H1 (cell line): ENCODE measurements around the gene DOCK6. TPM values are rescaled to one million over a fixed set of nuclear protein-coding genes. Genes with fewer than 3 reads are reported as not detected.

Experiments
- polyA plus RNA-seq, 7 experiments: library from polyadenylated mRNA; depleted of rRNA in 3 of 7; stranded (reverse) in 5 of 7; unstranded in 2 of 7; fragments of >200 nt in 5 of 7; fragments of 200-250 nt in 2 of 7; gene quantifications; 1 replicate in 5 of 7; 2 replicates in 1 of 7; 4 replicates in 1 of 7; pipeline versions ENCODE4 v1.2.1 to v1.2.3, GENCODE V29; 2011 to 2013; ENCODE audit warnings: missing spikeins in 2 of 7, mixed read lengths in 2 of 7
- total RNA-seq: library from RNA; stranded (reverse); fragmentation: NEBNext Ultra II Directional; extraction: Animal tissue kit (Norgen Biotek cat#: 25700); gene quantifications from 2 replicates; pipeline ENCODE4 v1.2.1, GENCODE V29; 2021

Gene DOCK6
- total and polyA plus RNA-seq, 2 of the 8 experiments (the other 6 are each of a cell fraction or from before 2014, with no cell fraction given), result 25.5 to 54.7 TPM

Other genes with a start within 250 kb of the DOCK6 start
- 118 and 119 TPM in 2 replicates for gene LDLR, start 173.1 kb downstream of the DOCK6 start, total RNA-seq
- 70.1 and 85.9 TPM in 2 replicates for gene LDLR, start 173.1 kb downstream of the DOCK6 start, polyA plus RNA-seq (2011; rRNA removed)
- gene SPC24, start 106.7 kb downstream of the DOCK6 start, total RNA-seq, result 42.4 and 49.9 TPM in 2 replicates
- gene SPC24, start 106.7 kb downstream of the DOCK6 start, polyA plus RNA-seq (2011; rRNA removed), result 17.7 and 18.0 TPM in 2 replicates
- 42.3 and 47.9 TPM in 2 replicates for gene KANK2, start 65.0 kb downstream of the DOCK6 start, total RNA-seq
- 25.2 and 47.7 TPM in 2 replicates for gene KANK2, start 65.0 kb downstream of the DOCK6 start, polyA plus RNA-seq (2011; rRNA removed)
- not detected in 2 replicates for gene ANGPTL8, start 22.9 kb downstream of the DOCK6 start, total RNA-seq
- not detected in 2 replicates for gene ANGPTL8, start 22.9 kb downstream of the DOCK6 start, polyA plus RNA-seq (2011; rRNA removed)
- not detected in 2 replicates for gene TSPAN16, start 33.6 kb upstream of the DOCK6 start, total RNA-seq
- not detected in 2 replicates for gene TSPAN16, start 33.6 kb upstream of the DOCK6 start, polyA plus RNA-seq (2011; rRNA removed)
- gene RAB3D, start 77.1 kb upstream of the DOCK6 start, total RNA-seq, result 23.8 and 24.4 TPM in 2 replicates
- 17.8 and 23.3 TPM in 2 replicates for gene RAB3D, start 77.1 kb upstream of the DOCK6 start, polyA plus RNA-seq (2011; rRNA removed)
- 73.5 and 78.2 TPM in 2 replicates for gene TMEM205, start 83.7 kb upstream of the DOCK6 start, total RNA-seq
- 423 and 441 TPM in 2 replicates for gene TMEM205, start 83.7 kb upstream of the DOCK6 start, polyA plus RNA-seq (2011; rRNA removed)
- gene CCDC159, start 84.0 kb upstream of the DOCK6 start, total RNA-seq, result 4.0 and 5.5 TPM in 2 replicates
- gene CCDC159, start 84.0 kb upstream of the DOCK6 start, polyA plus RNA-seq (2011; rRNA removed), result 5.4 and 7.1 TPM in 2 replicates
- 9.5 and 11.7 TPM in 2 replicates for gene PLPPR2, start 92.9 kb upstream of the DOCK6 start, total RNA-seq
- 7.2 and 14.9 TPM in 2 replicates for gene PLPPR2, start 92.9 kb upstream of the DOCK6 start, polyA plus RNA-seq (2011; rRNA removed)
- gene SWSAP1, start 112.1 kb upstream of the DOCK6 start, total RNA-seq, result 3.1 and 3.2 TPM in 2 replicates
- 5.1 and 5.2 TPM in 2 replicates for gene SWSAP1, start 112.1 kb upstream of the DOCK6 start, polyA plus RNA-seq (2011; rRNA removed)
- gene EPOR, start 121.8 kb upstream of the DOCK6 start, total RNA-seq, result 13.1 and 13.9 TPM in 2 replicates
- 23.4 and 32.3 TPM in 2 replicates for gene EPOR, start 121.8 kb upstream of the DOCK6 start, polyA plus RNA-seq (2011; rRNA removed)
- gene RGL3, start 156.8 kb upstream of the DOCK6 start, total RNA-seq, result 40.9 and 47.8 TPM in 2 replicates
- gene RGL3, start 156.8 kb upstream of the DOCK6 start, polyA plus RNA-seq (2011; rRNA removed), result 36.9 and 78.7 TPM in 2 replicates
- 1.6 and 2.2 TPM in 2 replicates for gene ODAD3, start 172.6 kb upstream of the DOCK6 start, total RNA-seq
- 2.1 and 4.4 TPM in 2 replicates for gene ODAD3, start 172.6 kb upstream of the DOCK6 start, polyA plus RNA-seq (2011; rRNA removed)
- gene PRKCSH, start 173.1 kb upstream of the DOCK6 start, total RNA-seq, result 337 and 341 TPM in 2 replicates
- gene PRKCSH, start 173.1 kb upstream of the DOCK6 start, polyA plus RNA-seq (2011; rRNA removed), result 97.2 and 267 TPM in 2 replicates
- 1.0 and 2.0 TPM in 2 replicates for gene ELAVL3, start 218.5 kb upstream of the DOCK6 start, total RNA-seq
- 0.80 and 1.2 TPM in 2 replicates for gene ELAVL3, start 218.5 kb upstream of the DOCK6 start, polyA plus RNA-seq (2011; rRNA removed)
- gene ZNF653, start 243.3 kb upstream of the DOCK6 start, total RNA-seq, result 7.9 and 9.5 TPM in 2 replicates
- 7.0 and 13.0 TPM in 2 replicates for gene ZNF653, start 243.3 kb upstream of the DOCK6 start, polyA plus RNA-seq (2011; rRNA removed)